Activated CD4-positive, alpha-beta T cell treated with anti-CD3 and anti-CD28 coated beads, Interleukin-10, Interleukin-2, amounts not matched to agents 100 ng/mL and 50 ng/mL, durations not matched to agents 16 hours and 8 hours (primary cell): Measurements from ENCODE around the gene RCE1.

Source experiments
- DNase-seq: peaks from one replicate; pipeline ENCODE4 v3.0.0-alpha.2; 2020

The RCE1 gene

GRCh38 chr11:66891851-66892660, 48.8 kb downstream of the RCE1 start:
- peak; percentile 95 for DNase-seq

GRCh38 chr11:66892911-66893310, 49.7 kb downstream of the RCE1 start:
- no peak for DNase-seq

DNA sequence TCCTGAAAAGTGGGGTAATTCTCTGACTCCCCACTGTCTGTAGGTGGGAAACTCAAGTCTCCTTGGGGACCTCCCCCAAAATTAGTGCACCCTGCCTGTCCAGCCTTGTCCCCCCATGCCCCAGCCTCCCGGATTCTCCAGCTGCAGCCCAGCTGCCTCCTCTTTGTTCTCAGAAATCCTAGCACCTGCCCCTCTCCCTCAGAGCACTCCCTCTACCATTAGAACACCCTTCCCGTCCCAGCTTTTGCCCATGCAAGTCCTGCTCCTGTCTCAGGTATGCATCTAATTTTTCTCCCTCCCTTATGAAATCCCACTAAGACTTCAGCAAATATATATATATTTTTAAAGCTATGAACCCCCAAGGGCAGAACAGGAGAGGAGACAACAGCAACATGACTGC, 50.9 kb downstream of the RCE1 start:
- DNase-seq = no peak
